Fibroblast of lung (primary cell): ENCODE results near the gene SNCG.

ENCODE experiments used
- CTCF ChIP-seq, 2 donors: IDR thresholded peaks in 1 of 2; conservative IDR thresholded peaks in 1 of 2; 1 replicate in 1 of 2; 2 replicates in 1 of 2; pipeline ENCODE4 v1.5.1; 2011 to 2012; ENCODE audit warnings: low read length in 2 of 2, control low read depth in 1 of 2, inconsistent platforms in 1 of 2, low read depth in 1 of 2, mild to moderate bottlenecking in 1 of 2
- EZH2 ChIP-seq: IDR thresholded peaks from 2 replicates; pipeline ENCODE4 v1.5.1; 2012; ENCODE audit warnings: low read length, control low read depth, mild to moderate bottlenecking; ENCODE audit errors: missing control alignments

DNA sequence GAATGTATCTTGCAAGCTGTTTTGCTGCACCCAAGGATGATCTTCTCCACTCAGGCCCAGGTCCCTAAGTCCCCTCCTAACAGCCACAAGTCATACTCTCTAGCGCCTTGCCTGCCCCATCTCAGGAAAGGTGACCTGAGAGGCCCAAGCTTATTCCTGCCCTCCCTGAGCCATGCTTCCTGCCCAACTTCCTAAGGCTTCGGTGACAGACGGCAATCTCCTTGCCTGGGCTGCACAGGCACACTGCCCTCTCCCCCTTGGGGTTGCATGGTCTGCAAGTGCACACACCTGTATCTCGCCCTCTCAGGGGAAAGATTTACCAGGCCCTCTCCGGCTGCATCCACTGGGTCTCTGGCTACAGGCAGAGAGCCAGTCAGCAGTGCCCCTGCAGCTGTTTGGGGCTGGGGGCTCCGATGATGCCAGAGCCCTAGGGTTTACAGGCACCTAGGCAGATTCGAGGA, 9.1 kb downstream of the SNCG start:
- TF ChIP-seq CTCF (conservative IDR thresholded peaks at IDR 0.05 in 1 of 2, IDR thresholded peaks at IDR 0.05 in 1 of 2; ENCODE audit: low read depth in 1 of 2, low read length in 2 of 2), result no peak
- no peak for TF ChIP-seq EZH2
